Stromal cell of bone marrow (primary cell): ENCODE measurements around the gene IER5L.

ENCODE experiments used
- DNase-seq: peaks from one replicate; pipeline ENCODE4 v3.0.0-alpha.2; 2012; ENCODE audit warnings: low read depth

The IER5L gene

GRCh38 chr9:129160712-129161533 lies 17.1 kb downstream of the IER5L start:
- no peak for DNase-seq

GRCh38 chr9:129156163-129156562 lies 21.9 kb downstream of the IER5L start:
- DNase-seq, result no peak

- DNase-seq, result no peak
Observed at GRCh38 chr9:129154866-129155477, 23.1 kb downstream of the IER5L start.

GRCh38 chr9:129151469-129151868 lies 26.6 kb downstream of the IER5L start:
- no peak for DNase-seq

- DNase-seq, result no peak
Observed at GRCh38 chr9:129150672-129151211, 27.3 kb downstream of the IER5L start.

- no peak for DNase-seq
Observed at GRCh38 chr9:129150122-129150521, 27.9 kb downstream of the IER5L start.

GRCh38 chr9:129149442-129149841 lies 28.6 kb downstream of the IER5L start:
- DNase-seq, result no peak

- DNase-seq, result no peak
Observed at GRCh38 chr9:129148463-129149204, 29.4 kb downstream of the IER5L start.

- no peak for DNase-seq
Observed at GRCh38 chr9:129146441-129146941, 31.6 kb downstream of the IER5L start.

GRCh38 chr9:129145841-129146292 lies 32.2 kb downstream of the IER5L start:
- peak; percentile 90 for DNase-seq

GRCh38 chr9:129145316-129145715 lies 32.7 kb downstream of the IER5L start:
- DNase-seq, result no peak

GRCh38 chr9:129143031-129143927 lies 34.8 kb downstream of the IER5L start:
- peak; percentile 92 for DNase-seq

GRCh38 chr9:129142138-129142935 lies 35.7 kb downstream of the IER5L start:
- DNase-seq, result no peak

GRCh38 chr9:129141066-129142041 lies 36.7 kb downstream of the IER5L start:
- peak; percentile 91 for DNase-seq

GRCh38 chr9:129140397-129141065 lies 37.5 kb downstream of the IER5L start:
- peak; percentile 30 for DNase-seq

- DNase-seq, result peak; percentile 100
Observed at GRCh38 chr9:129139993-129140396, 38.1 kb downstream of the IER5L start.

- peak; percentile 92 for DNase-seq
Observed at GRCh38 chr9:129139233-129139992, 38.6 kb downstream of the IER5L start.
